ENCODE results near the gene NUDT16L1. TPM values are rescaled to one million over a fixed set of nuclear protein-coding genes. Genes with fewer than 3 reads are reported as not detected.

The NUDT16L1 gene
- total RNA-seq, 2 experiments from 2014 or later = 40.7 to 42.7 TPM

GRCh38 chr16:4689091-4689671, 4.2 kb upstream of the NUDT16L1 start:
- Mint-ChIP-seq H3K36me3 (peaks cover 4% of the 10 kb centered on the region), H3K27ac (no peak overlapping the region), H3K9me3 (no peaks in the 10 kb centered on the region), H3K4me3 (no peak overlapping the region), H3K4me1 (peaks cover 7% of the 10 kb centered on the region), H3K27me3 (no peaks in the 10 kb centered on the region)
- POLR2A ChIA-PET = no interaction called here
- ATAC-seq (ENCODE audit: low read depth) = no peak
- peak; percentile 27 for DNase-seq

- POLR2A ChIA-PET = no interaction called here
Measured at GRCh38 chr16:4689864-4690704, 3.3 kb upstream of the NUDT16L1 start.

DNA sequence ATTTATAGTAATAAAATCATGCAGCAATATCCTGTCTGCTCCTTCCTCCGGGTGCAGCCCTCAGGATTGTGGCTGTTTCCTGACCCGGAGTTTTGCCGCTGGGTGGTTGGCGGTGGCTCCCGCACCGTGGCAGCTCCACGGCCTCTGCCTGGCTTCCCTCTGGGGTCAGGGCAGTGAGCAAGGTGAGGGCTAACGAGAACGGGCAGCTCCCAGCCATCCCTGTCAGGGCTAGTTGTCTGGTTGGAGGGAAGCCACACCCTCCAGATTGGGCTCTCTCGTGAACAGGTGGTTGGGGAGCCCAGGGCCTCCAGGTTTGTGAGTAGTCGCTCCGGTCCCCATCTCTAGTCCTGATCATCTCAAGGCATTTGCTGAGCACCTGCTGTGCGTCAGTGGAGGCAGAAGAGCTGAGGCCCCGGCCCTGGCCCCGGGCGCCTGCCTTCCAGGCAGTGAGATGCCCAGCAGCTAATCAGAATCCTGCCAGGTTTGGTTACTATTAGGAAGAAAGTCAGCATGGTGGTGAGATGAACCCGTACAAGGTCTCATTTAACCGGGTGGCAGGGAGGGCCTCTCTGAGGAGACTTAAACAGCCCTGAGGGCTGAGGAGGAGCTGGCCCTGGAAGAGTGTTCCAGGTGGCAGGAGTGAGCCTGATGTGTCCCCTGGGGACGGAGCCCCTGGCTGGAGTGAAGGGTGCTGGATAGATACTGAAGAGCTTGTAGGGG, 2.3 kb upstream of the NUDT16L1 start:
- H3K27ac Mint-ChIP-seq = peak overlapping the region; percentile 73
- peak; percentile 31 for DNase-seq
- H3K36me3 Mint-ChIP-seq = peaks cover 2% of the 10 kb centered on the region
- no peak overlapping the region for H3K4me3 Mint-ChIP-seq
- no peaks in the 10 kb centered on the region for H3K9me3 Mint-ChIP-seq
- ATAC-seq (ENCODE audit: low read depth) = no peak
- no peaks in the 10 kb centered on the region for H3K27me3 Mint-ChIP-seq
- H3K4me1 Mint-ChIP-seq = peaks cover 12% of the 10 kb centered on the region
- POLR2A ChIA-PET = interaction anchor here (2.1 to 3.5 kb wide), 2 partner anchors 9 to 43 kb away, joined by 8 to 22 read pairs; partner anchors contain the start of genes ANKS3 and DNAAF8

More at GRCh38 chr16:4689864-4690704, 3.3 kb upstream of the NUDT16L1 start:
- Mint-ChIP-seq H3K4me1 (peaks cover 7% of the 10 kb centered on the region), H3K9me3 (no peaks in the 10 kb centered on the region), H3K27me3 (no peaks in the 10 kb centered on the region), H3K36me3 (peaks cover 4% of the 10 kb centered on the region), H3K27ac (no peak overlapping the region), H3K4me3 (no peak overlapping the region)
- ATAC-seq (ENCODE audit: low read depth) (no peak), DNase-seq (no peak)

- POLR2A ChIA-PET = interaction anchor here (1.2 to 3.5 kb wide), 3 partner anchors 10 to 42 kb away, joined by 8 to 22 read pairs (median 8); partner anchors contain the start of genes ANKS3 and DNAAF8
- Mint-ChIP-seq H3K27me3 (no peaks in the 10 kb centered on the region), H3K27ac (peak overlapping the region; percentile 73), H3K36me3 (peaks cover 2% of the 10 kb centered on the region), H3K4me3 (peak overlapping the region; percentile 82), H3K9me3 (no peaks in the 10 kb centered on the region), H3K4me1 (peaks cover 12% of the 10 kb centered on the region)
- no peak for ATAC-seq (ENCODE audit: low read depth)
- peak; percentile 31 for DNase-seq
Measured at GRCh38 chr16:4691666-4692412, 1.5 kb upstream of the NUDT16L1 start.

DNA sequence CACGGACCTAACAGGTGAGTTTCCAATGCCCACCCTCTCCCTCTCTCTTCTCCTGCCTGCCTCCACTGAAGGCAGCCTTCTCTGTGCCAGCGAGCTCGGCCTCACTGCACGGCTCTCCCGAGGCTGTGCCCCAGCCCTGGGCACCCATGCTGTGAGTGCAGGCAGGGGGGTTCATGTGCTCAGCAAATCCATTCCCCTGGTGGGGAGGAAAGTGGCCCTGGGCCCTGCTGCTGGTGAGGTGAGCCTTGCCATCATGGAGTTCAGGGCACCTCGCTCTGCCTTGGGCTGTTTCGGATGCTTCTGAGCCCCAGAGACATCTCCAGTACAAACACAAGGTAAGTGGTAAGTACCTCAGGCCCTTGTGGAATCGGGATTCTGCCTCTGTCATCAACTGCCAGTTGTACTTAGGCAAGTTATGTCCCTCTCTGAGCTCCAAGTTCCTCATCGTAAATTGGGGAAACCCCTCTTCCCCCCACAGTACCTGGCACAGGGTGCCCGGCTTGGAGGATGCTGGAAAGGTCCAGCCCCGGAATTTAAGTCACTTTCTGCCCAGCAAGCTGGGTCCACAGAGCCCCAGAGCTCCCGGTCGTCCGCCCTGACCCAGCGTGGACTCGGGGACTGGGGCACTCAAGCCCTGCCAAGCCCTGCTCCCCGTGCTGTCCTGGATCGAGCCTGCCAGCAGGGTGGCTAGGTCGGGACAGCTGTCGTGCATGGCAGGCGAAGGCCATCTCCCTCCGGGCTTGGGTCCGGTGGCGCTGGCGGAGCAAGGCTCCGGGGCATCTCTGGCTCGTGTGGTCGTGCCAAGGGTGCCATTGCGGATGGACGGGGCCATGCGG, 684 bp upstream of the NUDT16L1 start:
- DNase-seq (no peak), ATAC-seq (ENCODE audit: low read depth) (peak; percentile 15)
- H3K4me1 Mint-ChIP-seq = peaks cover 12% of the 10 kb centered on the region
- no peaks in the 10 kb centered on the region for H3K27me3 Mint-ChIP-seq
- H3K9me3 Mint-ChIP-seq = no peaks in the 10 kb centered on the region
- POLR2A ChIA-PET = interaction anchor here (0.9 to 3.5 kb wide), 15 partner anchors 11 to 215 kb away, joined by 3 to 22 read pairs (median 5); partner anchors contain the start of genes ANKS3, DNAAF8 and ROGDI
- H3K36me3 Mint-ChIP-seq = peaks cover 2% of the 10 kb centered on the region
- H3K27ac Mint-ChIP-seq = peak overlapping the region; percentile 83
- H3K4me3 Mint-ChIP-seq = peak overlapping the region; percentile 82

GRCh38 chr16:4693956-4694641, 737 bp downstream of the NUDT16L1 start:
- Mint-ChIP-seq H3K27ac (peak overlapping the region; percentile 64), H3K4me1 (peaks cover 12% of the 10 kb centered on the region), H3K36me3 (peaks cover 2% of the 10 kb centered on the region), H3K9me3 (no peaks in the 10 kb centered on the region), H3K4me3 (peak overlapping the region; percentile 82), H3K27me3 (no peaks in the 10 kb centered on the region)
- ATAC-seq (ENCODE audit: low read depth) (peak; percentile 19), DNase-seq (peak; percentile 61)
- POLR2A ChIA-PET = interaction anchor here (0.6 to 3.5 kb wide), 13 partner anchors 9 to 216 kb away, joined by 3 to 22 read pairs (median 4); partner anchors contain the start of genes ANKS3, DNAAF8 and ROGDI

GRCh38 chr16:4694642-4695451, 1.5 kb downstream of the NUDT16L1 start:
- POLR2A ChIA-PET = interaction anchor here (0.6 to 3.5 kb wide), 7 partner anchors 10 to 217 kb away, joined by 3 to 22 read pairs (median 8); partner anchors contain the start of genes ANKS3 and DNAAF8

GRCh38 chr16:4695473-4696171, 2.3 kb downstream of the NUDT16L1 start:
- ATAC-seq (ENCODE audit: low read depth) = no peak
- Mint-ChIP-seq H3K27me3 (no peaks in the 10 kb centered on the region), H3K4me1 (peaks cover 26% of the 10 kb centered on the region), H3K27ac (no peak overlapping the region), H3K9me3 (no peaks in the 10 kb centered on the region), H3K4me3 (peak overlapping the region; percentile 82), H3K36me3 (peaks cover 8% of the 10 kb centered on the region)
- DNase-seq = no peak
- POLR2A ChIA-PET = interaction anchor here (1.2 to 1.3 kb wide), 3 partner anchors 11 to 71 kb away, joined by 3 to 5 read pairs (median 4); partner anchors contain the start of gene MGRN1

More at GRCh38 chr16:4694642-4695451, 1.5 kb downstream of the NUDT16L1 start:
- Mint-ChIP-seq H3K9me3 (no peaks in the 10 kb centered on the region), H3K27me3 (no peaks in the 10 kb centered on the region), H3K27ac (peak overlapping the region; percentile 64), H3K36me3 (peaks cover 8% of the 10 kb centered on the region), H3K4me1 (peaks cover 19% of the 10 kb centered on the region), H3K4me3 (peak overlapping the region; percentile 82)
- no peak for ATAC-seq (ENCODE audit: low read depth)
- no peak for DNase-seq

GRCh38 chr16:4696172-4696904, 3.0 kb downstream of the NUDT16L1 start:
- peaks cover 8% of the 10 kb centered on the region for H3K36me3 Mint-ChIP-seq
- no peak overlapping the region for H3K27ac Mint-ChIP-seq
- H3K9me3 Mint-ChIP-seq = no peaks in the 10 kb centered on the region
- POLR2A ChIA-PET = interaction anchor here (1.2 to 1.3 kb wide), 3 partner anchors 11 to 72 kb away, joined by 3 to 5 read pairs (median 4); partner anchors contain the start of gene MGRN1
- ATAC-seq (ENCODE audit: low read depth) (no peak), DNase-seq (no peak)
- H3K4me3 Mint-ChIP-seq = no peak overlapping the region
- peaks cover 29% of the 10 kb centered on the region for H3K4me1 Mint-ChIP-seq
- H3K27me3 Mint-ChIP-seq = no peaks in the 10 kb centered on the region

Data from activated naive CD8-positive, alpha-beta T cell treated with anti-CD3 and anti-CD28 coated beads, Interleukin-2, amount 10 ng/mL, durations not matched to agents 7 days and 5 days (primary cell).